ENCODE results near the gene SRC. TPM values are rescaled to one million over a fixed set of nuclear protein-coding genes. Genes with fewer than 3 reads are reported as not detected.

SRC gene
- polyA plus RNA-seq, 1 donor (not counting 4 experiments of a cell fraction or from before 2014, with no cell fraction given) = 22.8 TPM

DNA sequence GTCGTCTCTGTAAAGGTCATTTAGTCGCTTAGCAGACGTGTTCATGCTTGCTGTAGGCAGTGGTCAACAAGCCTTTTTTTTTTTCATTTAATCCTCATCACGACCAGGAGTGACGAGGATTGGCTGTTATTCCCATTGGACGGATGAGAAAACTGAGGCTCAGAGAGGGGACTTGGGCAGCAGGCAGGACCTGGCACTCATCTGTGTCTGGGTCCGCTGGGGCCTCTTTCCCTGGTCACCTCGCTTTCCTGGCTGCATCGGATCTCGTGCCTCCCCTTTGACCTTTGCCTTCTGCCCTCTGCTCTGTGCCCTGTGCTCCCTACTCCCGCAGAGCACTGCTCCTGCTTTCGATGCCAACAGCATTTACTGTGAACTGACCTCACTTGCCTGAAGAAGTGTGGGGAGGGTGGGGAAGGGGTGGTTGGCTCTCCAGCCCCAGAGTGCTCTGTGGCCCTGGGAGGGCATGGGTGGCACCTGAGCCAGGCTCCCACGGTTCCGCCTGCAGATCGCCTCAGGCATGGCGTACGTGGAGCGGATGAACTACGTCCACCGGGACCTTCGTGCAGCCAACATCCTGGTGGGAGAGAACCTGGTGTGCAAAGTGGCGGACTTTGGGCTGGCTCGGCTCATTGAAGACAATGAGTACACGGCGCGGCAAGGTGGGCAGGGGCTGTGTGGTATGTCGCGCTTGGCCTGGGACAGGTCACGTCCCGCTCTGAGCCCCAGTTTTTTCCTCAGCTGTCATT lies 56.2 kb downstream of the SRC start:
- peaks cover 24 to 39% of the 10 kb centered on the region in 2 experiments for H3K36me3 ChIP-seq (ENCODE audit: control insufficient read depth in 2 of 2, extremely low read depth in 1 of 2, insufficient read depth in 2 of 2, low read length in 2 of 2)
- FAIRE-seq = no peak

GRCh38 chr20:37403107-37404033 lies 57.4 kb downstream of the SRC start:
- dilution Hi-C loops (cut with MboI; ENCODE audit: extremely low pct_ligation_motif_present, low sequenced_read_pairs) = no loop called here
- TF ChIP-seq EZH2 (IDR thresholded peaks at IDR 0.05; ENCODE audit: low read length) (no peak), CTCF (optimal IDR thresholded peaks at IDR 0.05 in 1 of 3, IDR thresholded peaks at IDR 0.05 in 1 of 3, conservative IDR thresholded peaks at IDR 0.05 in 1 of 3; ENCODE audit: extremely low read depth in 1 of 3, insufficient read depth in 2 of 3, low read length in 3 of 3) (no peak)
- H3K9me1 ChIP-seq (ENCODE audit: control insufficient read depth, extremely low read depth, insufficient read depth, low read length) = no peaks in the 10 kb centered on the region
- H3K79me2 ChIP-seq (ENCODE audit: control insufficient read depth, insufficient read depth, low read length) = no peaks in the 10 kb centered on the region
- H4K20me1 ChIP-seq (ENCODE audit: control insufficient read depth, extremely low read depth, insufficient read depth, low read length) = peaks cover 1% of the 10 kb centered on the region
- peaks cover 12 to 34% of the 10 kb centered on the region in 2 experiments for H3K36me3 ChIP-seq (ENCODE audit: control insufficient read depth in 2 of 2, extremely low read depth in 1 of 2, insufficient read depth in 2 of 2, low read length in 2 of 2)
- H3K9ac ChIP-seq (ENCODE audit: control insufficient read depth, extremely low read depth, insufficient read depth, low read length) = no peak overlapping the region
- H3K4me1 ChIP-seq (ENCODE audit: control insufficient read depth, extremely low read depth, insufficient read depth, low read length) = peaks cover 19% of the 10 kb centered on the region
- no peak overlapping the region for H3K4me3 ChIP-seq (ENCODE audit: control insufficient read depth in 2 of 3, extremely low read depth in 1 of 3, insufficient read depth in 2 of 3, low read depth in 1 of 3, low read length in 3 of 3)
- peaks cover 11% of the 10 kb centered on the region for H3K27me3 ChIP-seq (ENCODE audit: control insufficient read depth, extremely low read depth, insufficient read depth, low read length)
- no peak overlapping the region for H3K4me2 ChIP-seq (ENCODE audit: control insufficient read depth, extremely low read depth, insufficient read depth, low read depth, low read length)
- H2AFZ ChIP-seq (ENCODE audit: control insufficient read depth, low read length) = no peak overlapping the region
- FAIRE-seq = no peak
- H3K27ac ChIP-seq (ENCODE audit: control insufficient read depth, insufficient read depth, low read length) = no peak overlapping the region
- no peak for DNase-seq (ENCODE audit: low read depth, low spot score)
- H3K9me3 ChIP-seq (ENCODE audit: control insufficient read depth, low read depth, low read length) = no peaks in the 10 kb centered on the region

More for the DNA sequence above, 56.2 kb downstream of the SRC start:
- Histone ChIP-seq H3K9me1 (ENCODE audit: control insufficient read depth, extremely low read depth, insufficient read depth, low read length) (no peaks in the 10 kb centered on the region), H3K4me1 (ENCODE audit: control insufficient read depth, extremely low read depth, insufficient read depth, low read length) (peaks cover 10% of the 10 kb centered on the region), H3K4me3 (ENCODE audit: control insufficient read depth in 2 of 3, extremely low read depth in 1 of 3, insufficient read depth in 2 of 3, low read depth in 1 of 3, low read length in 3 of 3) (no peak overlapping the region), H3K27me3 (ENCODE audit: control insufficient read depth, extremely low read depth, insufficient read depth, low read length) (no peaks in the 10 kb centered on the region), H3K4me2 (ENCODE audit: control insufficient read depth, extremely low read depth, insufficient read depth, low read depth, low read length) (no peak overlapping the region), H3K27ac (ENCODE audit: control insufficient read depth, insufficient read depth, low read length) (no peak overlapping the region), H4K20me1 (ENCODE audit: control insufficient read depth, extremely low read depth, insufficient read depth, low read length) (no peaks in the 10 kb centered on the region), H3K9me3 (ENCODE audit: control insufficient read depth, low read depth, low read length) (no peaks in the 10 kb centered on the region), H3K9ac (ENCODE audit: control insufficient read depth, extremely low read depth, insufficient read depth, low read length) (no peak overlapping the region), H2AFZ (ENCODE audit: control insufficient read depth, low read length) (no peak overlapping the region), H3K79me2 (ENCODE audit: control insufficient read depth, insufficient read depth, low read length) (no peaks in the 10 kb centered on the region)
- TF ChIP-seq CTCF (optimal IDR thresholded peaks at IDR 0.05 in 1 of 3, IDR thresholded peaks at IDR 0.05 in 1 of 3, conservative IDR thresholded peaks at IDR 0.05 in 1 of 3; ENCODE audit: extremely low read depth in 1 of 3, insufficient read depth in 2 of 3, low read length in 3 of 3) (no peak), EZH2 (IDR thresholded peaks at IDR 0.05; ENCODE audit: low read length) (no peak)
- dilution Hi-C loops (cut with MboI; ENCODE audit: extremely low pct_ligation_motif_present, low sequenced_read_pairs) = no loop called here
- no peak for DNase-seq (ENCODE audit: low read depth, low spot score)
